Left lung (tissue), 10 donors: ENCODE measurements around the gene CMIP. TPM values are rescaled to one million over a fixed set of nuclear protein-coding genes. Genes with fewer than 3 reads are reported as not detected.

ENCODE experiments used
- ATAC-seq: fragments of 200-7000 bp; cut with Tn5 transposase; one replicate; pipeline ENCODE4 v1.9.1; 2020; ENCODE audit warnings: moderate library complexity
- DNase-seq, 4 donors: peaks; one replicate each; pipeline ENCODE4 v3.0.0-alpha.2; 2013 to 2020
- H3K27ac ChIP-seq, 2 donors: fragments of 200-600 bp; sonication (generic) in 1 of 2; one replicate each; pipeline versions ENCODE4 v1.5.0 to v1.8.0; 2020 to 2021
- H3K27me3 ChIP-seq, 2 donors: fragments of 200-600 bp; sonication (generic) in 1 of 2; one replicate each; pipeline versions ENCODE4 v1.5.0 to v1.8.0; 2020 to 2021
- H3K36me3 ChIP-seq, 2 donors: fragments of 200-600 bp; sonication (generic) in 1 of 2; one replicate each; pipeline versions ENCODE4 v1.5.0 to v1.8.0; 2020 to 2021
- H3K4me1 ChIP-seq, 2 donors: fragments of 200-600 bp; one replicate each; pipeline ENCODE4 v1.8.0; 2021
- H3K4me3 ChIP-seq, 2 donors: fragments of 200-600 bp; sonication (generic) in 1 of 2; one replicate each; pipeline versions ENCODE4 v1.5.0 to v1.8.0; 2020 to 2021; ENCODE audit warnings: mild to moderate bottlenecking in 1 of 2
- H3K9me3 ChIP-seq, 2 donors: fragments of 200-600 bp; sonication (generic) in 1 of 2; one replicate each; pipeline versions ENCODE4 v1.5.0 to v1.8.0; 2020 to 2021
- intact Hi-C, 2 donors: fragments of 100-400 bp; cut with DNase I; formaldehyde crosslinking; loops; one replicate each; pipeline versions ENCODE4 v1.11.2 to v1.14.2; 2022
- polyA plus RNA-seq, 6 donors: library from polyadenylated mRNA; unstranded; fragments of 120-200 nt; gene quantifications; one replicate each; pipeline ENCODE4 v1.2.1, GENCODE V29; 2013; ENCODE audit not compliant: insufficient read length in 6 of 6
- total RNA-seq, 2 donors: library from RNA; stranded (reverse); fragmentation: NEBNext Ultra II Directional; extraction: Animal tissue kit (Norgen Biotek cat#: 25700); gene quantifications; one replicate each; pipeline ENCODE4 v1.2.1, GENCODE V29; 2021
- TF ChIP-seq, protein P1 (sequence below), 2 donors: fragments of 200-600 bp; sonication (generic) in 1 of 2; IDR thresholded peaks; one replicate each; pipeline versions ENCODE4 v1.5.0 to v1.8.0; 2021; ENCODE audit warnings: antibody characterized with exemption in 2 of 2
- donor health status: DM: no; HTN: yes; CAD: no.
- donor health status: DM: no; HTN: no; CAD: no.

Gene CMIP
- total and polyA plus RNA-seq, 8 donors: 35.3 to 55.8 (median 40.4) TPM

DNA sequence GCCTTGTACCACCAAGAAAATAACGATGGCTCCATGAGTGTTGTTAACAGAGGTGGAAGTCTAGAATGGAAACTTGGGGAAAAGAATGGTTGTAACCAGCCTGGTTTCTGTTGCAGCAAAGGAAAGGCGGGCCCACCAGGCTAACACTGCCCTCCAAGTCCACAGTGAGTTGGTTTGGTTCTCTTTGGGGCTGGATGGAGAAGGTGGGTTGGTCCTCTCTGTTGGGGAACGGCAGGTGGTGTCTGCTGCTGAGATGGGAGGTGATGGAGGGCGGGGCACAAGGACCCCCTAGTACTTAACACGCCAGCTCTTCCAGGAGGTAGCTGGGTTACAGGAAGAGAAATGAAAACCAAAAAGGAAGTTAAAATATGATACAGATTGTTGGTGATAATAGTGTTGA lies 257.9 kb downstream of the CMIP start:
- H3K27ac ChIP-seq: no peak overlapping the region
- no peaks in the 10 kb centered on the region for H3K4me1 ChIP-seq
- no peaks in the 10 kb centered on the region for H3K9me3 ChIP-seq
- no peaks in the 10 kb centered on the region for H3K27me3 ChIP-seq
- DNase-seq (peak in 1 of 4 donors; percentile 17), ATAC-seq (no peak)
- peaks cover 0 to 94% of the 10 kb centered on the region in 2 donors for H3K36me3 ChIP-seq
- TF ChIP-seq, protein P1, sequence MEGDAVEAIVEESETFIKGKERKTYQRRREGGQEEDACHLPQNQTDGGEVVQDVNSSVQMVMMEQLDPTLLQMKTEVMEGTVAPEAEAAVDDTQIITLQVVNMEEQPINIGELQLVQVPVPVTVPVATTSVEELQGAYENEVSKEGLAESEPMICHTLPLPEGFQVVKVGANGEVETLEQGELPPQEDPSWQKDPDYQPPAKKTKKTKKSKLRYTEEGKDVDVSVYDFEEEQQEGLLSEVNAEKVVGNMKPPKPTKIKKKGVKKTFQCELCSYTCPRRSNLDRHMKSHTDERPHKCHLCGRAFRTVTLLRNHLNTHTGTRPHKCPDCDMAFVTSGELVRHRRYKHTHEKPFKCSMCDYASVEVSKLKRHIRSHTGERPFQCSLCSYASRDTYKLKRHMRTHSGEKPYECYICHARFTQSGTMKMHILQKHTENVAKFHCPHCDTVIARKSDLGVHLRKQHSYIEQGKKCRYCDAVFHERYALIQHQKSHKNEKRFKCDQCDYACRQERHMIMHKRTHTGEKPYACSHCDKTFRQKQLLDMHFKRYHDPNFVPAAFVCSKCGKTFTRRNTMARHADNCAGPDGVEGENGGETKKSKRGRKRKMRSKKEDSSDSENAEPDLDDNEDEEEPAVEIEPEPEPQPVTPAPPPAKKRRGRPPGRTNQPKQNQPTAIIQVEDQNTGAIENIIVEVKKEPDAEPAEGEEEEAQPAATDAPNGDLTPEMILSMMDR (IDR thresholded peaks at IDR 0.05): no peak
- H3K4me3 ChIP-seq: no peak overlapping the region
- intact Hi-C loops: no loop called here

GRCh38 chr16:81703177-81704155 lies 258.9 kb downstream of the CMIP start:
- no peaks in the 10 kb centered on the region for H3K4me1 ChIP-seq
- ATAC-seq (peak; percentile 38), DNase-seq (peak in 2 of 4 donors; percentile 59 to 63)
- TF ChIP-seq, protein P1 (IDR thresholded peaks at IDR 0.05): no peak
- H3K27ac ChIP-seq: no peak overlapping the region
- H3K36me3 ChIP-seq: peaks cover 0 to 94% of the 10 kb centered on the region in 2 donors
- H3K4me3 ChIP-seq: no peak overlapping the region
- no peaks in the 10 kb centered on the region for H3K9me3 ChIP-seq
- no peaks in the 10 kb centered on the region for H3K27me3 ChIP-seq
- intact Hi-C loops: no loop called here

GRCh38 chr16:81705261-81705660 lies 260.7 kb downstream of the CMIP start:
- intact Hi-C loops: no loop called here
- DNase-seq (peak in 1 of 4 donors; percentile 56), ATAC-seq (no peak)
- Histone ChIP-seq H3K27ac (no peak overlapping the region), H3K9me3 (no peaks in the 10 kb centered on the region), H3K27me3 (no peaks in the 10 kb centered on the region), H3K36me3 (peaks cover 0 to 94% of the 10 kb centered on the region in 2 donors), H3K4me3 (no peak overlapping the region), H3K4me1 (no peaks in the 10 kb centered on the region)
- TF ChIP-seq, protein P1 (IDR thresholded peaks at IDR 0.05): no peak

DNA sequence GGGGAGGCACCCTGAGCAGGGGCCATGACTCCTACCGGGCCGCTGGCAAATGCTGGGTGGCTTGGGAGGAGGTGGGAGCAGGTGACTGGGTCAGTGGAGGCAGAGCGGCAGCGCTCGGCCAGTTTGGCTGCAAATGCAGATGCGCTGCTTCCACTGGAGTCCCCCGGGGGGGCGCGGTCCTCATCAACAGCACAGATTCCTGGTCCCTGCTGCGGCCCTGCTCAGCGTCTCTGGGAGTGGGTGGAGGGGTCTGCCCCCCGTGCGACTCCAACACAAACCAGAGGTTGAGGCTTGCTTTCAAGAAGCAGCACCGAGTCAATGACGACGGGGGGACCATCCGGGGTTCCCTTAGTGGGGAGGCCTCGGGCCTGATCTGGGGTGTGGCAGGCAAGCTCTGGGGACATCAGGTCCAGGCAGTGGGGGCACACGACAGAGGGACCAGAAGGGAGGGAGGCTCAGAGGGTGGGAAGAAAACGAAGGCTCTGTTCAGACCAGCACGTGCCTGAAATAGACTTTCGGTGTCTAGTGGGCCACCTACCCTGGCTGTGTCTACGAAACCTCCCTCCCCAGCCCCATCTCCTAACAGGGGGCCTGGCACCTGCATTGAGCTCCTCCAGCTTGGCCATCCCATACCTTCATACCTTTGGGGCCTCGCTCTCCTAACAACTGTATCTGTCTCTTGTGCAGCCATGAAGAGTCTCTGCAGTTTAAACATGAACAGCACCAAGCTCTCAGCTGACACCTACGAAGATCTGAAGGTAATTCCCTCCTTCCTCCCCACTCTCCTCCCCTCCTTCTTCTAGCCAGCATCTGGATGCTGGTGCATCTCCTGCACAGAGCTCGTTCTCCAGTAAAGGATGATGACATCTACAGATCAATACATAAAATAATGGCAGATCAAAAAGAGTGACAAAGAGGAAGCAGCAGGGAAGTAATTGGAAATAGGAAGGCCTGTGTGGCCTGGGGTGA lies 262.0 kb downstream of the CMIP start:
- ATAC-seq (no peak), DNase-seq (peak in 1 of 4 donors; percentile 71)
- Histone ChIP-seq H3K27me3 (no peaks in the 10 kb centered on the region), H3K4me1 (peaks cover 0 to 7% of the 10 kb centered on the region in 2 donors), H3K4me3 (no peak overlapping the region), H3K9me3 (no peaks in the 10 kb centered on the region), H3K36me3 (peaks cover 0 to 81% of the 10 kb centered on the region in 2 donors), H3K27ac (no peak overlapping the region)
- TF ChIP-seq, protein P1 (IDR thresholded peaks at IDR 0.05): no peak
- intact Hi-C loops: no loop called here
